ENCODE results near the gene TMEM63A.

DNA sequence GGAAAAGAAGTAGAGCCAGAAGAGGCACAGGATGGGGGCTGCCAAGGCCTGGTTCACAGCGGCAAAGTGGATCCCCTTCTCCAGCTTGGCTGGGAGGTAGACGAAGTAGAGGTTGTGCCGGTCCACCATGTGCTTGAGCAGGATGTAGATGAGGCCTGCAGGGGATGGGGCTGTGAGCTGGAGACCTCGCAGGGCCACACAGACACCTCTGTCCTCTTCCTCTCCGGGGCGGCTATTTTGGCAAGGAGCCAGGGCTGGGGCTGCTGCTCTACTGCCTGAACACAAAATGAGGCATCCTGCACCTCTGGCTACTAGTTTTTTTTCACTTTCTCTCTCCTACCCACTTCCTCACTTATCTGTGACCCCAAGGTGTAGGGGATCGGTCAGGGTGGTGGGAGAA lies 32.3 kb downstream of the TMEM63A start:
- TF ChIP-seq, protein P1, sequence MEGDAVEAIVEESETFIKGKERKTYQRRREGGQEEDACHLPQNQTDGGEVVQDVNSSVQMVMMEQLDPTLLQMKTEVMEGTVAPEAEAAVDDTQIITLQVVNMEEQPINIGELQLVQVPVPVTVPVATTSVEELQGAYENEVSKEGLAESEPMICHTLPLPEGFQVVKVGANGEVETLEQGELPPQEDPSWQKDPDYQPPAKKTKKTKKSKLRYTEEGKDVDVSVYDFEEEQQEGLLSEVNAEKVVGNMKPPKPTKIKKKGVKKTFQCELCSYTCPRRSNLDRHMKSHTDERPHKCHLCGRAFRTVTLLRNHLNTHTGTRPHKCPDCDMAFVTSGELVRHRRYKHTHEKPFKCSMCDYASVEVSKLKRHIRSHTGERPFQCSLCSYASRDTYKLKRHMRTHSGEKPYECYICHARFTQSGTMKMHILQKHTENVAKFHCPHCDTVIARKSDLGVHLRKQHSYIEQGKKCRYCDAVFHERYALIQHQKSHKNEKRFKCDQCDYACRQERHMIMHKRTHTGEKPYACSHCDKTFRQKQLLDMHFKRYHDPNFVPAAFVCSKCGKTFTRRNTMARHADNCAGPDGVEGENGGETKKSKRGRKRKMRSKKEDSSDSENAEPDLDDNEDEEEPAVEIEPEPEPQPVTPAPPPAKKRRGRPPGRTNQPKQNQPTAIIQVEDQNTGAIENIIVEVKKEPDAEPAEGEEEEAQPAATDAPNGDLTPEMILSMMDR (IDR thresholded peaks at IDR 0.05) = no peak
- TF ChIP-seq POLR2A (IDR thresholded peaks at IDR 0.05; ENCODE audit: low read depth) (no peak), POLR2AphosphoS5 (IDR thresholded peaks at IDR 0.05) (peak in 1 of 2 donors; percentile 28), EP300 (IDR thresholded peaks at IDR 0.05) (no peak)
